Measurements from ENCODE around the gene OSTN. TPM values are rescaled to one million over a fixed set of nuclear protein-coding genes. Genes with fewer than 3 reads are reported as not detected.
A peak's percentile ranks its signal among the peaks of the same experiment; 100 is the strongest.
"Not testable (repeated sequence)": the region's sequence is repeated elsewhere in the genome, so short reads cannot be mapped to it uniquely, and the experiment has no call there.

OSTN gene
- total and polyA plus RNA-seq, 2 donors (not counting 3 experiments of a cell fraction or from before 2014, with no cell fraction given), result not detected

GRCh38 chr3:191244242-191244867 lies 45.3 kb downstream of the OSTN start:
- H3K9me1 ChIP-seq (replicated peaks; ENCODE audit: control insufficient read depth, extremely low read depth, insufficient read depth, low read length), result no peaks in the 10 kb centered on the region
- no peaks in the 10 kb centered on the region for H3K9me3 ChIP-seq (replicated peaks; ENCODE audit: control insufficient read depth, insufficient read depth, low read length)
- H3K4me1 ChIP-seq (ENCODE audit: control insufficient read depth, extremely low read depth, insufficient read depth, low read length), result peaks cover 18% of the 10 kb centered on the region
- CTCF ChIA-PET, result interaction anchor here (0.6 to 3.0 kb wide), 32 partner anchors 9 to 1199 kb away, joined by 3 to 20 read pairs (median 4); partner anchors contain the start of gene CCDC50
- no peaks in the 10 kb centered on the region for H3K36me3 ChIP-seq (ENCODE audit: control insufficient read depth in 2 of 2, extremely low read depth in 1 of 2, insufficient read depth in 2 of 2, low read length in 2 of 2)
- no peak overlapping the region for H3K4me2 ChIP-seq (ENCODE audit: insufficient read depth, low read length)
- no peak overlapping the region for H3K9ac ChIP-seq (replicated peaks; ENCODE audit: extremely low read depth, insufficient read depth, low read length)
- BruUV-seq (replicated peaks), result no TSS peak
- peak; percentile 39 for DNase-seq (ENCODE audit: low read depth, low spot score)
- intact Hi-C loops (cut with micrococcal nuclease) (loop anchor here (1.0 to 10.0 kb wide), 3 partner anchors 85 to 1200 kb away; partner anchors contain the start of gene CCDC50), dilution Hi-C loops (cut with MboI; ENCODE audit: extremely low pct_ligation_motif_present, low sequenced_read_pairs) (no loop called here)
- H4K20me1 ChIP-seq (replicated peaks; ENCODE audit: control insufficient read depth, extremely low read depth, insufficient read depth, low read length), result no peaks in the 10 kb centered on the region
- POLR2A ChIA-PET, result interaction anchor here (0.6 to 0.7 kb wide), 2 partner anchors 85 to 139 kb away, joined by 3 read pairs; partner anchors contain the start of gene CCDC50
- FAIRE-seq, result no peak
- H3K4me3 ChIP-seq (replicated peaks in 1 of 3; ENCODE audit: insufficient read depth in 1 of 3, low read depth in 1 of 3, low read length in 3 of 3), result no peak overlapping the region
- no peaks in the 10 kb centered on the region for H3K79me2 ChIP-seq (ENCODE audit: control insufficient read depth, insufficient read depth, low read length)
- no peaks in the 10 kb centered on the region for H3K27me3 ChIP-seq (ENCODE audit: control insufficient read depth in 2 of 2, insufficient read depth in 2 of 2, low read length in 2 of 2)
- TF ChIP-seq MAX (IDR thresholded peaks at IDR 0.05; ENCODE audit: insufficient read depth, insufficient read length), result no peak
- TF ChIP-seq CTCF (IDR thresholded peaks at IDR 0.05; ENCODE audit: extremely low read depth in 1 of 2, insufficient read depth in 1 of 2, low read depth in 1 of 2, low read length in 2 of 2), result peak; percentile 15 to 19
- TF ChIP-seq MYC (IDR thresholded peaks at IDR 0.05; ENCODE audit: low read depth, low read length), result no peak
- TF ChIP-seq EZH2 (IDR thresholded peaks at IDR 0.05; ENCODE audit: borderline replicate concordance, low read depth, low read length, severe bottlenecking), result no peak
- no peak for TF ChIP-seq POLR2A (IDR thresholded peaks at IDR 0.05; ENCODE audit: low read depth, low read length)
- no peak overlapping the region for H2AFZ ChIP-seq (ENCODE audit: low read depth, low read length)
- no peak overlapping the region for H3K27ac ChIP-seq (ENCODE audit: insufficient read depth, low read depth, low read length)

- H4K20me1 ChIP-seq (replicated peaks; ENCODE audit: control insufficient read depth, extremely low read depth, insufficient read depth, low read length); FAIRE-seq; H3K27ac ChIP-seq (ENCODE audit: insufficient read depth, low read depth, low read length); POLR2A ChIA-PET; DNase-seq (ENCODE audit: low read depth, low spot score); H3K27me3 ChIP-seq (ENCODE audit: control insufficient read depth in 2 of 2, insufficient read depth in 2 of 2, low read length in 2 of 2); CTCF ChIA-PET; H3K4me1 ChIP-seq (ENCODE audit: control insufficient read depth, extremely low read depth, insufficient read depth, low read length); H3K36me3 ChIP-seq (ENCODE audit: control insufficient read depth in 2 of 2, extremely low read depth in 1 of 2, insufficient read depth in 2 of 2, low read length in 2 of 2); H3K9me3 ChIP-seq (replicated peaks; ENCODE audit: control insufficient read depth, insufficient read depth, low read length); H2AFZ ChIP-seq (ENCODE audit: low read depth, low read length); BruUV-seq (replicated peaks); H3K9me1 ChIP-seq (replicated peaks; ENCODE audit: control insufficient read depth, extremely low read depth, insufficient read depth, low read length); H3K79me2 ChIP-seq (ENCODE audit: control insufficient read depth, insufficient read depth, low read length); H3K4me3 ChIP-seq (replicated peaks in 1 of 3; ENCODE audit: insufficient read depth in 1 of 3, low read depth in 1 of 3, low read length in 3 of 3); dilution Hi-C loops (cut with MboI; ENCODE audit: extremely low pct_ligation_motif_present, low sequenced_read_pairs); H3K9ac ChIP-seq (replicated peaks; ENCODE audit: extremely low read depth, insufficient read depth, low read length); H3K4me2 ChIP-seq (ENCODE audit: insufficient read depth, low read length): not testable (repeated sequence)
- intact Hi-C loops (cut with micrococcal nuclease), result loop anchor here (10.0 kb wide), 1 partner anchor 1199 kb away; no protein-coding TSS in a partner anchor
These were observed 47.0 kb downstream of the OSTN start for GRCh38 chr3:191246034-191246433.

All from endothelial cell of umbilical vein (primary cell).